CD4-positive, alpha-beta T cell treated with Interleukin-2 at 100 ng/mL for 4 hours (primary cell): ENCODE results near the gene ESR2.
"Not testable (repeated sequence)": the region's sequence is repeated elsewhere in the genome, so short reads cannot be mapped to it uniquely, and the experiment has no call there.

Experiments
- DNase-seq: peaks from one replicate; pipeline ENCODE4 v3.0.0-alpha.2; 2020; ENCODE audit warnings: low spot score

Gene ESR2

GRCh38 chr14:64081174-64081746 lies 212.9 kb downstream of the ESR2 start:
- no peak for DNase-seq

GRCh38 chr14:64080452-64080851 lies 213.7 kb downstream of the ESR2 start:
- no peak for DNase-seq

- DNase-seq, result no peak
Measured at GRCh38 chr14:64075613-64076005, 218.6 kb downstream of the ESR2 start.

- no peak for DNase-seq
Measured at GRCh38 chr14:64074961-64075612, 219.1 kb downstream of the ESR2 start.

GRCh38 chr14:64069634-64070359 lies 224.4 kb downstream of the ESR2 start:
- DNase-seq, result no peak

- DNase-seq, result no peak
Measured at GRCh38 chr14:64064447-64064846, 229.7 kb downstream of the ESR2 start.

- no peak for DNase-seq
Measured at GRCh38 chr14:64062381-64063115, 231.6 kb downstream of the ESR2 start.

GRCh38 chr14:64061706-64062105 lies 232.5 kb downstream of the ESR2 start:
- DNase-seq, result no peak

- no peak for DNase-seq
Measured at GRCh38 chr14:64061115-64061514, 233.1 kb downstream of the ESR2 start.

- no peak for DNase-seq
Measured at GRCh38 chr14:64060648-64061096, 233.5 kb downstream of the ESR2 start.

- DNase-seq, result no peak
Measured at GRCh38 chr14:64060199-64060545, 234.0 kb downstream of the ESR2 start.

- DNase-seq, result no peak
Measured at GRCh38 chr14:64059454-64060198, 234.5 kb downstream of the ESR2 start.

- DNase-seq, result no peak
Measured at GRCh38 chr14:64053694-64054669, 240.2 kb downstream of the ESR2 start.

GRCh38 chr14:64049616-64050381 lies 244.4 kb downstream of the ESR2 start:
- no peak for DNase-seq

- DNase-seq, result no peak
Measured at GRCh38 chr14:64045091-64045490, 249.1 kb downstream of the ESR2 start.

GRCh38 chr14:64043296-64043695 lies 250.9 kb downstream of the ESR2 start:
- not testable (repeated sequence) for DNase-seq

GRCh38 chr14:64040044-64040443 lies 254.1 kb downstream of the ESR2 start:
- no peak for DNase-seq

GRCh38 chr14:64038841-64039542 lies 255.2 kb downstream of the ESR2 start:
- DNase-seq, result peak; percentile 13
